ENCODE data around the gene FMN1.

Gene FMN1

DNA sequence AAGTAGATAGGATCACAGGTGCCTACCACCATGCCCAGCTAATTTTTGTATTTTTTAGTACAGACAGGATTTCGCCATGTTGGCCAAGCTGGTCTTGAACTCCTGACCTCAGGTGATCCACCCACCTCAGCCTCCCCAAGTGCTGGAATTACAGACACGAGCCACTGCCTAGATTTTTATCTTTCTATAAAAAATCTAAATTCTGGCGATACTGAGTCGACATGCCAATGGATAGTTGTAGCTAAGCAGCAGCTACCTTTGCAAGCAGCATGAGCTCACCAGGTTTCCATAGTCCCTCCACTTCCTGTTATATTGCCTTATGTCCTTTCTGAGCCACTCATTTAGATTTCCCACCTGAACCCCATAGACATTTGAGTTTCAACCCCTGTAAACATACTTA, 13.1 kb upstream of the FMN1 start:
- no peak overlapping the region for H3K4me3 ChIP-seq (ENCODE audit: low read length)
- TF ChIP-seq, protein P1, sequence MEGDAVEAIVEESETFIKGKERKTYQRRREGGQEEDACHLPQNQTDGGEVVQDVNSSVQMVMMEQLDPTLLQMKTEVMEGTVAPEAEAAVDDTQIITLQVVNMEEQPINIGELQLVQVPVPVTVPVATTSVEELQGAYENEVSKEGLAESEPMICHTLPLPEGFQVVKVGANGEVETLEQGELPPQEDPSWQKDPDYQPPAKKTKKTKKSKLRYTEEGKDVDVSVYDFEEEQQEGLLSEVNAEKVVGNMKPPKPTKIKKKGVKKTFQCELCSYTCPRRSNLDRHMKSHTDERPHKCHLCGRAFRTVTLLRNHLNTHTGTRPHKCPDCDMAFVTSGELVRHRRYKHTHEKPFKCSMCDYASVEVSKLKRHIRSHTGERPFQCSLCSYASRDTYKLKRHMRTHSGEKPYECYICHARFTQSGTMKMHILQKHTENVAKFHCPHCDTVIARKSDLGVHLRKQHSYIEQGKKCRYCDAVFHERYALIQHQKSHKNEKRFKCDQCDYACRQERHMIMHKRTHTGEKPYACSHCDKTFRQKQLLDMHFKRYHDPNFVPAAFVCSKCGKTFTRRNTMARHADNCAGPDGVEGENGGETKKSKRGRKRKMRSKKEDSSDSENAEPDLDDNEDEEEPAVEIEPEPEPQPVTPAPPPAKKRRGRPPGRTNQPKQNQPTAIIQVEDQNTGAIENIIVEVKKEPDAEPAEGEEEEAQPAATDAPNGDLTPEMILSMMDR (conservative IDR thresholded peaks at IDR 0.05; ENCODE audit: low read length), result no peak
- DNase-seq (ENCODE audit: low read depth), result no peak

- TF ChIP-seq, protein P1 (conservative IDR thresholded peaks at IDR 0.05; ENCODE audit: low read length), result no peak
- no peak overlapping the region for H3K4me3 ChIP-seq (ENCODE audit: low read length)
- no peak for DNase-seq (ENCODE audit: low read depth)
Measured at GRCh38 chr15:33206366-33206765, 11.9 kb upstream of the FMN1 start.

DNA sequence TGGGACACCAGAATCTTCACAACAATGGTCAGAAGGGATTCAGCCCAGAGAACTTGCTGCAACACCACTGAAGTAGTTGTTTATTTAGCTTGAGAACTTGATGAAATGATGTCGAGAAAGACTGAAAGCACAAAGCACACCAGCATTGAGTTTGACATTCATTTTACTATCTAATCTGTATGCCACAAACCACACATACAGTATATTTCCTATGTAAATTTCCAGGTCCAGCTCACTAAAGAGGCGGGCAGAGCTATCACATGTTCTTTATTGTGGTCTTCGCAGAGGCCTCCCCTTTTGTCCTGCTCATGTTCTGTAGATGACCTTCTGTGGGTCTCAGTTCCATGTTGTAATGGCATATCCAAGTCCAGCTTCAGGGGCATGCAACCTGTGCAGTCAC, 10.4 kb upstream of the FMN1 start:
- DNase-seq (ENCODE audit: low read depth), result no peak
- TF ChIP-seq, protein P1 (conservative IDR thresholded peaks at IDR 0.05; ENCODE audit: low read length), result no peak
- H3K4me3 ChIP-seq (ENCODE audit: low read length), result no peak overlapping the region

- no peak for DNase-seq (ENCODE audit: low read depth)
- TF ChIP-seq, protein P1 (conservative IDR thresholded peaks at IDR 0.05; ENCODE audit: low read length), result no peak
- no peak overlapping the region for H3K4me3 ChIP-seq (ENCODE audit: low read length)
Measured at GRCh38 chr15:33204087-33204486, 9.6 kb upstream of the FMN1 start.

DNA sequence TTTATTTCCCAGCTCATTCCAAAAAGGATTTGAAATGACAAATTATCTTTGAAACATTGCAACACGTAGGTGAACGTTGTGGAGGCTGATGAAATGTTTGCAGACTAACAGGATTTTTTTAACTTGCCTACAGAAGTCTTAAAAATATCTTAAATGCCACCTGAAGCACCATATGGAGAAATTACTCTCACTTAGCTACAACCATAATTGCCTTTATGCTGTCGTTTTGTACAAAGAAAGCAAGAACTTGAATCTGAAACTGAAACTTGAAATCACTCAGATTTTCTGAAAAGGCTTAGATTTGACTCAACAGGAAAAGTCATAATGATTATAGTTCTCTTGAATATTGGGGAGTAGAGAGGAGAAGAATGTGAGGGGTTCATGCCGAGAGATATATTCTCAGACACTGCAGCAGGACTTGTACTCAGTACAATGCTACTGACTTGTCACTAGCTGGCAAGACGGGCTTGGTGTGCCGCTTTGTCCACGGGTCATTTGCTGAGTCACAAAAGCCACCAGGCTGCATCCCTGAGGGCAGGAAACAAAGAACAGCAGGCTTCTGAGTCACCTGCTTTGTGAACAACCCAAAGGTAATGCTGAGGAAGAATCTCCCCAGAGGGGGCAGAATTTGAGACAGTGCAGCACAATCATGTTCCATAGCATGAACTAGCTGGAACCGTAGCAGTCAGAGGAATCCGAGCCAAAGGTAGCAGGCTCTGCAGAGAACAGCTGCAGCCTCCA, 7.1 kb upstream of the FMN1 start:
- DNase-seq (ENCODE audit: low read depth), result peak; percentile 12
- peak overlapping the region; percentile 50 for H3K4me3 ChIP-seq (ENCODE audit: low read length)
- TF ChIP-seq, protein P1 (conservative IDR thresholded peaks at IDR 0.05; ENCODE audit: low read length), result no peak; the same call in 1 of the 2 replicates

DNA sequence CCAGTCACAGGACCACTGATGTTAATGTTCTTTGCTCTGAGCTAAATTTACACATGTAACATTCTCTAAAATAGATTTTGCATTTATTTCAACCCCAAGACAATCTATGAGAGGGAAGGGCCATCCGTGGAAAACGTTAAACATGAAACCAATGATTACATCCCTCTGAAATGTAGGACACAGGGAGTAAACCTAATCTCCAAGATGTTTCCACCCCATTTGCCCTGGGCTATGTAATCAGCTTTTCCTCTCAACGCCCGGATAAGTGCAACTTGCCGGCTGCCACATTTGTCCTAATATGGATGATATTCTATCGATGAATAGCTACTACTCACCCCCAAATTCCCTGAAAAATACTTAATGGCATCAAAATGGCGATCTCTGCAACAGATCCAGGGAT, 6.4 kb upstream of the FMN1 start:
- no peak for DNase-seq (ENCODE audit: low read depth)
- TF ChIP-seq, protein P1 (conservative IDR thresholded peaks at IDR 0.05; ENCODE audit: low read length), result no peak
- no peak overlapping the region for H3K4me3 ChIP-seq (ENCODE audit: low read length)

GRCh38 chr15:33200444-33200843, 5.9 kb upstream of the FMN1 start:
- no peak overlapping the region for H3K4me3 ChIP-seq (ENCODE audit: low read length)
- no peak for DNase-seq (ENCODE audit: low read depth)
- TF ChIP-seq, protein P1 (conservative IDR thresholded peaks at IDR 0.05; ENCODE audit: low read length), result no peak
